Ovary (tissue), 9 donors: ENCODE measurements around the gene CBFB. TPM values are rescaled to one million over a fixed set of nuclear protein-coding genes. Genes with fewer than 3 reads are reported as not detected.

ENCODE experiments used
- DNase-seq, 5 donors: peaks; one replicate each; pipeline ENCODE4 v3.0.0-alpha.2; 2019 to 2020
- H3K27ac ChIP-seq, 2 donors: fragments of 200-600 bp; one replicate each; pipeline versions ENCODE4 v1.5.1 to v1.8.0; 2019 to 2022
- H3K27me3 ChIP-seq: fragments of 200-600 bp; one replicate; pipeline ENCODE4 v1.8.0; 2022
- H3K36me3 ChIP-seq: fragments of 200-600 bp; sonication (generic); one replicate; pipeline ENCODE4 v1.5.1; 2019
- H3K4me1 ChIP-seq: one replicate; pipeline ENCODE4 v1.8.1; 2013; ENCODE audit warnings: mild to moderate bottlenecking, moderate library complexity; ENCODE audit not compliant: insufficient read depth
- H3K4me3 ChIP-seq: fragments of 200-600 bp; sonication (generic); one replicate; pipeline ENCODE4 v1.5.1; 2017
- H3K9me3 ChIP-seq, 2 donors: fragments of 200-600 bp in 1 of 2; sonication (generic) in 1 of 2; one replicate each; pipeline versions ENCODE4 v1.5.1 to v1.8.1; 2013 to 2019; ENCODE audit warnings: mild to moderate bottlenecking in 1 of 2, moderate library complexity in 1 of 2
- CTCF ChIP-seq, 3 donors: fragments of 450-650 bp in 2 of 3; fragments of 200-600 bp in 1 of 3; IDR thresholded peaks; one replicate each; pipeline versions ENCODE4 v1.5.1 to v1.8.0; 2016 to 2022; ENCODE audit warnings: antibody characterized with exemption in 3 of 3, mild to moderate bottlenecking in 1 of 3
- EP300 ChIP-seq: sonication (generic); formaldehyde crosslinking; IDR thresholded peaks from one replicate; pipeline ENCODE4 v1.6.1; 2017; ENCODE audit warnings: antibody characterized with exemption
- POLR2A ChIP-seq: fragments of 450-650 bp; IDR thresholded peaks from one replicate; pipeline ENCODE4 v1.6.1; 2017; ENCODE audit warnings: antibody characterized with exemption, mild to moderate bottlenecking, moderate library complexity
- WGBS, 3 donors: extraction: QIAGEN DNeasy Blood & Tissue Kit in 1 of 3; methylation state at CpG; one replicate each; pipeline versions ENCODE4 v1.1.5 to v1.1.7; 2013 to 2017; 5-methylcytosine and 5-hydroxymethylcytosine counted together
- intact Hi-C, 4 donors: fragments of 100-400 bp; cut with DNase I; formaldehyde crosslinking; loops; one replicate each; pipeline versions ENCODE4 v1.11.0 to v1.15.1; 2022 to 2023
- polyA plus RNA-seq, 2 donors: library from polyadenylated mRNA; stranded (reverse); fragments of 200-250 nt in 1 of 2; fragments of 350-450 nt in 1 of 2; fragmentation: Illumina TruSeq in 1 of 2; extraction: RNeasy Lipid Tissue Mini Kit (QIAGEN cat#74804) in 1 of 2; gene quantifications; one replicate each; pipeline ENCODE4 v1.2.3, GENCODE V29; 2013 to 2014
- total RNA-seq, 7 donors: library from RNA; depleted of rRNA in 2 of 7; stranded (reverse); fragments of >200 nt in 2 of 7; fragmentation: NEBNext Ultra II Directional in 3 of 7; extraction: Animal tissue kit (Norgen Biotek cat#: 25700) in 3 of 7; gene quantifications; one replicate each; pipeline versions ENCODE4 v1.1.0 to v1.2.4, GENCODE V29; 2016 to 2023
- donor health status: DM: no; HTN: no; CAD: no; lungs with moderate emphysema.
- donor health status: DM: no; HTN: no; CAD: no.
- donor health status: Bipolar disorder and iron deficiency.
- donor health status: DM: yes; HTN: yes; CAD: no.
- donor health status: DM: no; HTN: no; CAD: no.
- donor health status: DM: yes; HTN: yes; CAD: no.

CBFB gene
- total and polyA plus RNA-seq, 9 donors: 19.2 to 58.3 (median 46.7) TPM

- Histone ChIP-seq H3K27ac (no peak overlapping the region), H3K36me3 (no peaks in the 10 kb centered on the region), H3K27me3 (no peaks in the 10 kb centered on the region), H3K4me1 (no peaks in the 10 kb centered on the region), H3K9me3 (no peaks in the 10 kb centered on the region), H3K4me3 (no peak overlapping the region)
- 95 to 97% (median 96%) methylated on average over 3 of the region's 3 CpGs for WGBS, 3 donors
- intact Hi-C loops: no loop called here
- TF ChIP-seq EP300 (no peak), CTCF (IDR thresholded peaks at IDR 0.05) (no peak), POLR2A (no peak)
- DNase-seq: no peak
These were observed 100.5 kb downstream of the CBFB start for GRCh38 chr16:67129422-67129821.

GRCh38 chr16:67137605-67138004, 108.7 kb downstream of the CBFB start:
- no peak overlapping the region for H3K27ac ChIP-seq
- TF ChIP-seq CTCF (IDR thresholded peaks at IDR 0.05): no peak
- no peak for TF ChIP-seq EP300
- TF ChIP-seq POLR2A: no peak
- H3K9me3 ChIP-seq: no peaks in the 10 kb centered on the region
- no peaks in the 10 kb centered on the region for H3K4me1 ChIP-seq
- no peak for DNase-seq
- WGBS, 3 donors: 42 to 46% (median 45%) methylated on average over 3 of the region's 3 CpGs
- intact Hi-C loops: no loop called here
- no peaks in the 10 kb centered on the region for H3K36me3 ChIP-seq
- no peak overlapping the region for H3K4me3 ChIP-seq
- no peaks in the 10 kb centered on the region for H3K27me3 ChIP-seq

GRCh38 chr16:67141391-67141790, 112.4 kb downstream of the CBFB start:
- intact Hi-C loops: no loop called here
- no peak for DNase-seq
- 97 to 99% (median 97%) methylated on average over 13 of the region's 13 CpGs for WGBS, 3 donors
- Histone ChIP-seq H3K9me3 (no peaks in the 10 kb centered on the region), H3K4me3 (no peak overlapping the region), H3K4me1 (no peaks in the 10 kb centered on the region), H3K27ac (no peak overlapping the region), H3K36me3 (peaks cover 2% of the 10 kb centered on the region), H3K27me3 (no peaks in the 10 kb centered on the region)
- TF ChIP-seq CTCF (IDR thresholded peaks at IDR 0.05): no peak
- no peak for TF ChIP-seq POLR2A
- TF ChIP-seq EP300: no peak

GRCh38 chr16:67142342-67142741, 113.4 kb downstream of the CBFB start:
- intact Hi-C loops: no loop called here
- Histone ChIP-seq H3K27me3 (no peaks in the 10 kb centered on the region), H3K4me1 (no peaks in the 10 kb centered on the region), H3K9me3 (no peaks in the 10 kb centered on the region), H3K4me3 (no peak overlapping the region), H3K36me3 (peaks cover 2% of the 10 kb centered on the region), H3K27ac (no peak overlapping the region)
- no peak for DNase-seq
- TF ChIP-seq EP300 (no peak), POLR2A (no peak), CTCF (IDR thresholded peaks at IDR 0.05) (no peak)
- 83 to 92% (median 89%) methylated on average over 9 of the region's 9 CpGs for WGBS, 3 donors

GRCh38 chr16:67144943-67145342, 116.0 kb downstream of the CBFB start:
- Histone ChIP-seq H3K9me3 (no peaks in the 10 kb centered on the region), H3K27me3 (no peaks in the 10 kb centered on the region), H3K36me3 (peaks cover 2% of the 10 kb centered on the region), H3K27ac (no peak overlapping the region), H3K4me1 (no peaks in the 10 kb centered on the region), H3K4me3 (no peak overlapping the region)
- 81 to 100% (median 94%) methylated on average over 2 of the region's 2 CpGs for WGBS, 3 donors
- intact Hi-C loops: no loop called here
- TF ChIP-seq POLR2A: no peak
- no peak for TF ChIP-seq CTCF (IDR thresholded peaks at IDR 0.05)
- no peak for TF ChIP-seq EP300
- no peak for DNase-seq
